ENCODE measurements around the gene HRH2. TPM values are rescaled to one million over a fixed set of nuclear protein-coding genes. Genes with fewer than 3 reads are reported as not detected.

HRH2 gene
- total RNA-seq, 4 donors from 2014 or later = 0.44 to 2.3 (median 1.4) TPM

GRCh38 chr5:175672976-175673648 is 15.2 kb downstream of the HRH2 start:
- no peaks in the 10 kb centered on the region for H3K27me3 ChIP-seq
- H3K27ac ChIP-seq = no peak overlapping the region
- no peaks in the 10 kb centered on the region for H3K36me3 ChIP-seq

GRCh38 chr5:175674731-175675346 is 17.0 kb downstream of the HRH2 start:
- Histone ChIP-seq H3K27me3 (no peaks in the 10 kb centered on the region), H3K4me1 (no peaks in the 10 kb centered on the region), H3K9me3 (no peaks in the 10 kb centered on the region), H3K4me3 (replicated peaks in 1 of 3) (no peak overlapping the region), H3K27ac (no peak overlapping the region), H3K36me3 (no peaks in the 10 kb centered on the region)
- DNase-seq = no peak
- intact Hi-C loops (cut with DNase I) = no loop called here
- 81 to 82% methylated on average over 5 of the region's 5 CpGs for WGBS, 2 donors
- TF ChIP-seq POLR2A (IDR thresholded peaks at IDR 0.05) (no peak), CTCF (IDR thresholded peaks at IDR 0.05) (no peak)

More at GRCh38 chr5:175672976-175673648, 15.2 kb downstream of the HRH2 start:
- DNase-seq = no peak
- no peaks in the 10 kb centered on the region for H3K9me3 ChIP-seq
- no peaks in the 10 kb centered on the region for H3K4me1 ChIP-seq
- WGBS, 2 donors = 73 to 74% methylated on average over 12 of the region's 12 CpGs
- TF ChIP-seq CTCF (IDR thresholded peaks at IDR 0.05) (no peak), POLR2A (IDR thresholded peaks at IDR 0.05) (no peak)
- intact Hi-C loops (cut with DNase I) = no loop called here
- H3K4me3 ChIP-seq (replicated peaks in 1 of 3) = no peak overlapping the region

GRCh38 chr5:175675873-175676272 is 18.0 kb downstream of the HRH2 start:
- 78 to 79% methylated on average over 10 of the region's 10 CpGs for WGBS, 2 donors
- no peaks in the 10 kb centered on the region for H3K4me1 ChIP-seq
- H3K36me3 ChIP-seq = no peaks in the 10 kb centered on the region
- H3K4me3 ChIP-seq (replicated peaks in 1 of 3) = no peak overlapping the region
- no peak for DNase-seq
- H3K27me3 ChIP-seq = no peaks in the 10 kb centered on the region
- H3K27ac ChIP-seq = no peak overlapping the region
- TF ChIP-seq CTCF (IDR thresholded peaks at IDR 0.05) (no peak), POLR2A (IDR thresholded peaks at IDR 0.05) (no peak)
- no peaks in the 10 kb centered on the region for H3K9me3 ChIP-seq
- intact Hi-C loops (cut with DNase I) = no loop called here

- H3K36me3 ChIP-seq = no peaks in the 10 kb centered on the region
- intact Hi-C loops (cut with DNase I) = no loop called here
- DNase-seq = no peak
- no peaks in the 10 kb centered on the region for H3K27me3 ChIP-seq
- TF ChIP-seq CTCF (IDR thresholded peaks at IDR 0.05) = no peak
- TF ChIP-seq POLR2A (IDR thresholded peaks at IDR 0.05) = no peak
- H3K4me3 ChIP-seq (replicated peaks in 1 of 3) = no peak overlapping the region
- no peaks in the 10 kb centered on the region for H3K9me3 ChIP-seq
- 77 to 86% methylated on average over 13 of the region's 13 CpGs for WGBS, 2 donors
- H3K27ac ChIP-seq = no peak overlapping the region
- H3K4me1 ChIP-seq = no peaks in the 10 kb centered on the region
Measured at GRCh38 chr5:175677571-175677970, 19.7 kb downstream of the HRH2 start.

GRCh38 chr5:175678074-175678473 is 20.2 kb downstream of the HRH2 start:
- intact Hi-C loops (cut with DNase I) = no loop called here
- H3K9me3 ChIP-seq = no peaks in the 10 kb centered on the region
- no peak overlapping the region for H3K27ac ChIP-seq
- 84% methylated on average over 10 of the region's 10 CpGs for WGBS, 2 donors
- TF ChIP-seq POLR2A (IDR thresholded peaks at IDR 0.05) (no peak), CTCF (IDR thresholded peaks at IDR 0.05) (no peak)
- no peaks in the 10 kb centered on the region for H3K27me3 ChIP-seq
- no peaks in the 10 kb centered on the region for H3K36me3 ChIP-seq
- H3K4me3 ChIP-seq (replicated peaks in 1 of 3) = no peak overlapping the region
- no peaks in the 10 kb centered on the region for H3K4me1 ChIP-seq
- no peak for DNase-seq
